Spleen (tissue), 13 donors: ENCODE results near the gene GUK1. TPM values are rescaled to one million over a fixed set of nuclear protein-coding genes. Genes with fewer than 3 reads are reported as not detected.

Source experiments
- DNase-seq: peaks from one replicate; pipeline ENCODE4 v3.0.0-alpha.2; 2020
- H3K27ac ChIP-seq, 8 donors: fragments of 200-600 bp; sonication (generic) in 7 of 8; 1 replicate in 4 of 8; 2 replicates in 4 of 8; pipeline versions ENCODE4 v1.5.0 to v1.8.0; 2016 to 2021; ENCODE audit warnings: inconsistent platforms in 4 of 8, mild to moderate bottlenecking in 4 of 8, moderate library complexity in 1 of 8
- H3K27me3 ChIP-seq, 7 donors: fragments of 200-600 bp; sonication (generic) in 6 of 7; replicated peaks in 1 of 7; 1 replicate in 4 of 7; 2 replicates in 3 of 7; pipeline versions ENCODE4 v1.5.0 to v1.8.0; 2016 to 2021; ENCODE audit warnings: inconsistent platforms in 3 of 7, mild to moderate bottlenecking in 1 of 7
- H3K36me3 ChIP-seq, 6 donors: fragments of 200-600 bp; sonication (generic) in 5 of 6; 1 replicate in 4 of 6; 2 replicates in 2 of 6; pipeline versions ENCODE4 v1.5.0 to v1.8.0; 2016 to 2021; ENCODE audit warnings: inconsistent platforms in 2 of 6
- H3K4me1 ChIP-seq, 6 donors: fragments of 200-600 bp; sonication (generic) in 5 of 6; 1 replicate in 3 of 6; 2 replicates in 3 of 6; pipeline versions ENCODE4 v1.5.0 to v1.8.0; 2016 to 2021; ENCODE audit warnings: inconsistent platforms in 3 of 6
- H3K4me3 ChIP-seq, 8 donors: fragments of 200-600 bp; sonication (generic) in 7 of 8; 1 replicate in 4 of 8; 2 replicates in 4 of 8; pipeline versions ENCODE4 v1.5.0 to v1.8.0; 2016 to 2021; ENCODE audit warnings: inconsistent platforms in 4 of 8, mild to moderate bottlenecking in 4 of 8, moderate library complexity in 2 of 8
- H3K9me3 ChIP-seq, 8 donors: fragments of 200-600 bp; sonication (generic) in 7 of 8; 1 replicate in 4 of 8; 2 replicates in 4 of 8; pipeline versions ENCODE4 v1.5.0 to v1.8.0; 2016 to 2021; ENCODE audit warnings: inconsistent platforms in 4 of 8
- CTCF ChIP-seq, 11 experiments: fragments of 200-600 bp in 7 of 11; fragments of 450-650 bp in 4 of 11; sonication (generic) in 4 of 11; IDR thresholded peaks in 8 of 11; conservative IDR thresholded peaks in 3 of 11; 1 replicate in 7 of 11; 2 replicates in 4 of 11; pipeline versions ENCODE4 v1.4.0 to v1.8.0; 2016 to 2021; ENCODE audit warnings: antibody characterized with exemption in 11 of 11, inconsistent platforms in 4 of 11, mild to moderate bottlenecking in 1 of 11
- POLR2A ChIP-seq, 3 donors: fragments of 450-650 bp; IDR thresholded peaks; one replicate each; pipeline ENCODE4 v1.5.1; 2017; ENCODE audit warnings: antibody characterized with exemption in 3 of 3, mild to moderate bottlenecking in 1 of 3
- POLR2AphosphoS5 ChIP-seq, 3 donors: sonication (generic); formaldehyde crosslinking; IDR thresholded peaks; one replicate each; pipeline ENCODE4 v1.5.1; 2017; ENCODE audit warnings: antibody characterized with exemption in 3 of 3
- WGBS, 5 donors: extraction: QIAGEN DNeasy Blood & Tissue Kit in 3 of 5; methylation state at CpG; one replicate each; pipeline versions ENCODE4 v1.1.5 to v1.1.7; 2013 to 2018; 5-methylcytosine and 5-hydroxymethylcytosine counted together
- intact Hi-C: fragments of 100-400 bp; cut with DNase I; formaldehyde crosslinking; loops from one replicate; pipeline ENCODE4 v1.15.0; 2023; ENCODE audit warnings: low total_unique reads
- long read RNA-seq, 2 donors: transcript quantifications; one replicate each; lab custom pipeline, GENCODE V29; 2026
- polyA plus RNA-seq, 3 donors: library from polyadenylated mRNA; stranded (reverse); fragments of 200-250 nt; gene quantifications; one replicate each; pipeline ENCODE4 v1.2.1, GENCODE V29; 2013
- total RNA-seq, 7 donors: library from RNA; depleted of rRNA in 3 of 7; stranded (reverse); fragments of >200 nt in 3 of 7; fragmentation: NEBNext Ultra II Directional in 4 of 7; extraction: Animal tissue kit (Norgen Biotek cat#: 25700) in 4 of 7; gene quantifications; one replicate each; pipeline versions ENCODE4 v1.1.0 to v1.2.1, GENCODE V29; 2016 to 2021
- donor health status: healthy with polysubstance abuse.
- donor health status: DM: no; HTN: no; CAD: no; lungs with moderate emphysema.
- donor health status: DM: no; HTN: no; CAD: no.
- donor health status: Bipolar disorder and iron deficiency.
- donor health status: healthy.
- donor health status: DM: no; HTN: no; CAD: no.
- donor health status: DM: yes; HTN: yes; CAD: no.

The GUK1 gene
- 100 to 1,000 TPM; 167 to 218 (median 186) TPM for total RNA-seq
- 100 to 1,000 TPM; 279 to 499 (median 316) TPM for polyA plus RNA-seq
- long read RNA-seq, donor 1, transcript GUK1-210 (8 exons, 990 nt): major isoform, 116 of 222 reads
- long read RNA-seq, donor 1, transcript GUK1-208 (7 exons, 842 nt): minor isoform, 6 of 222 reads
- long read RNA-seq, donor 1, transcript GUK1-202 (7 exons, 940 nt): minor isoform, 52 of 222 reads
- long read RNA-seq, donor 1, transcript GUK1-201 (9 exons, 1,084 nt): minor isoform, 22 of 222 reads
- long read RNA-seq, donor 1, partial matches to known transcripts: 11 of 222 reads
- long read RNA-seq, donor 1, other reads (novel, unspliced or antisense): 0 of 222 reads
- long read RNA-seq, donor 2, transcript GUK1-201 (9 exons, 1,084 nt): minor isoform, 20 of 172 reads
- long read RNA-seq, donor 2, transcript GUK1-210 (8 exons, 990 nt): major isoform, 81 of 172 reads
- long read RNA-seq, donor 2, transcript GUK1-202 (7 exons, 940 nt): minor isoform, 30 of 172 reads
- long read RNA-seq, donor 2, transcript GUK1-208 (7 exons, 842 nt): minor isoform, 6 of 172 reads
- long read RNA-seq, donor 2, partial matches to known transcripts: 20 of 172 reads
- long read RNA-seq, donor 2, other reads (novel, unspliced or antisense): 0 of 172 reads

- H3K36me3 ChIP-seq: peaks cover 0 to 31% (median 2%) of the 10 kb centered on the region in 6 donors
- no peaks in the 10 kb centered on the region for H3K27me3 ChIP-seq
- intact Hi-C loops: no loop called here
- peak within 1 kb of the TSS; percentile 64 to 90 (median 80) for H3K4me3 ChIP-seq
- TF ChIP-seq POLR2AphosphoS5 (IDR thresholded peaks at IDR 0.05): peak; percentile 97 to 99 (median 98)
- peak; percentile 39 to 83 (median 60) for TF ChIP-seq CTCF (IDR thresholded peaks at IDR 0.05 in 8 of 11, conservative IDR thresholded peaks at IDR 0.05 in 3 of 11)
- TF ChIP-seq POLR2A (IDR thresholded peaks at IDR 0.05): peak; percentile 82 to 95 (median 91)
- DNase-seq: peak; percentile 100
- H3K4me1 ChIP-seq: peaks cover 28 to 81% (median 56%) of the 10 kb centered on the region in 6 donors
- H3K9me3 ChIP-seq: no peaks in the 10 kb centered on the region
- WGBS, 5 donors: 0 to 1% (median 0%) methylated on average over 40 to 95 of the region's 95 CpGs
- H3K27ac ChIP-seq: peak within 1 kb of the TSS; percentile 94 to 99 (median 98)
Observed at GRCh38 chr1:228139931-228140723, at the start of gene GUK1. Gene GUK1, plus strand, starts transcription at chr1:228140279. Its CDS starts 24 bp downstream, at chr1:228140303.

- Histone ChIP-seq H3K9me3 (peaks cover 0 to 18% (median 15%) of the 10 kb centered on the region in 8 donors), H3K27ac (peak overlapping the region; percentile 10 to 100 (median 88)), H3K27me3 (no peaks in the 10 kb centered on the region), H3K4me3 (peak overlapping the region in 1 of 8 donors; percentile 48), H3K4me1 (peaks cover 68 to 97% (median 88%) of the 10 kb centered on the region in 6 donors), H3K36me3 (peaks cover 0 to 83% (median 6%) of the 10 kb centered on the region in 6 donors)
- WGBS, 5 donors: 13 to 23% (median 17%) methylated on average over 1 to 2 of the region's 2 CpGs
- intact Hi-C loops: no loop called here
- peak; percentile 64 for DNase-seq
- TF ChIP-seq POLR2AphosphoS5 (IDR thresholded peaks at IDR 0.05) (peak in 1 of 3 donors; percentile 36), CTCF (IDR thresholded peaks at IDR 0.05 in 8 of 11, conservative IDR thresholded peaks at IDR 0.05 in 3 of 11) (no peak), POLR2A (IDR thresholded peaks at IDR 0.05) (no peak)
Observed at GRCh38 chr1:228090613-228091081, 49.4 kb upstream of the GUK1 start.

DNA sequence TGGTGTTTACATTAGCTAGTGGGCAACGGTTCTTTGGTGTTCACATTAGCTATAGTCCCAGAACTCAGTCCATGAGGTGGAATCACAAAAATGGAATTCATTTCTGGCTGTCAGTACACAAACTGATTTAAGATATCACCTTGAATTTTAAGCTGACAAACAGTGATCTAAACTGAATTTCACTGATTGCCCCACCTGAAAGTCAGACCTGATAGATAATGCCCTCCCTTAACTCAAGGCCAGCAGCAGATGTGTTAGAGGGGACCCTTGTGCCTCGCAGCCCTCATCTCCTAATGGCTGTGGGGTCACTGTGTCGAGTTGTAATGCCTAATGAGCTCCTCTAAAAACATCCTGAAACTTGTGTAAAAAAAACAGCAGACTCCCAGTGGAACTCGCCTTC lies 49.0 kb upstream of the GUK1 start:
- peak overlapping the region in 4 of 8 donors; percentile 98 to 100 (median 100) for H3K27ac ChIP-seq
- intact Hi-C loops: no loop called here
- H3K4me1 ChIP-seq: peaks cover 67 to 96% (median 88%) of the 10 kb centered on the region in 6 donors
- H3K36me3 ChIP-seq: peaks cover 0 to 87% (median 7%) of the 10 kb centered on the region in 6 donors
- no peaks in the 10 kb centered on the region for H3K27me3 ChIP-seq
- peak overlapping the region in 1 of 8 donors; percentile 48 for H3K4me3 ChIP-seq
- H3K9me3 ChIP-seq: peaks cover 0 to 18% (median 15%) of the 10 kb centered on the region in 8 donors
- TF ChIP-seq CTCF (IDR thresholded peaks at IDR 0.05 in 8 of 11, conservative IDR thresholded peaks at IDR 0.05 in 3 of 11) (no peak), POLR2A (IDR thresholded peaks at IDR 0.05) (no peak), POLR2AphosphoS5 (IDR thresholded peaks at IDR 0.05) (no peak)
- peak; percentile 38 for DNase-seq
- 55 to 76% (median 68%) methylated on average over 4 of the region's 4 CpGs for WGBS, 5 donors
